HG03196 (cell line): ENCODE results near the gene TAS1R3.

Source experiments
- ATAC-seq: cut with Tn5 transposase; IDR thresholded peaks from one replicate; pipeline ENCODE4 v1.9.1; 2021; ENCODE audit not compliant: unreplicated experiment

TAS1R3 gene

GRCh38 chr1:1349256-1350012, 18.4 kb downstream of the TAS1R3 start, which contains the start of gene DVL1:
DVL1 (minus strand) TSS chr1:1349418; CDS start chr1:1349065, 353 bp downstream.
- peak; percentile 54 for ATAC-seq

- no peak for ATAC-seq
Measured at GRCh38 chr1:1351511-1352427, 20.7 kb downstream of the TAS1R3 start.

- no peak for ATAC-seq
Measured at GRCh38 chr1:1352786-1353388, 21.8 kb downstream of the TAS1R3 start.

- no peak for ATAC-seq
Measured at GRCh38 chr1:1353389-1354151, 22.5 kb downstream of the TAS1R3 start.

GRCh38 chr1:1354271-1355247, 23.5 kb downstream of the TAS1R3 start:
- ATAC-seq = no peak

- no peak for ATAC-seq
Measured at GRCh38 chr1:1355416-1355815, 24.3 kb downstream of the TAS1R3 start.

- ATAC-seq = no peak
Measured at GRCh38 chr1:1356166-1356795, 25.2 kb downstream of the TAS1R3 start.

- ATAC-seq = no peak
Measured at GRCh38 chr1:1356796-1357401, 25.8 kb downstream of the TAS1R3 start.

GRCh38 chr1:1357871-1358432, 26.9 kb downstream of the TAS1R3 start:
- no peak for ATAC-seq

GRCh38 chr1:1358433-1359271, 27.6 kb downstream of the TAS1R3 start, which contains the start of gene MXRA8:
MXRA8 (minus strand) TSS chr1:1358555; CDS start chr1:1358504, 51 bp downstream.
- ATAC-seq = no peak

GRCh38 chr1:1359308-1359663, 28.2 kb downstream of the TAS1R3 start:
- no peak for ATAC-seq

- ATAC-seq = no peak
Measured at GRCh38 chr1:1359664-1360468, 28.8 kb downstream of the TAS1R3 start.

- no peak for ATAC-seq
Measured at GRCh38 chr1:1360506-1361169, 29.6 kb downstream of the TAS1R3 start.

GRCh38 chr1:1361233-1361981, 30.3 kb downstream of the TAS1R3 start:
- ATAC-seq = no peak

GRCh38 chr1:1361982-1362423, 30.9 kb downstream of the TAS1R3 start:
- ATAC-seq = no peak
